ENCODE results near the gene C19orf38. TPM values are rescaled to one million over a fixed set of nuclear protein-coding genes. Genes with fewer than 3 reads are reported as not detected.
"Not testable (repeated sequence)": the region's sequence is repeated elsewhere in the genome, so short reads cannot be mapped to it uniquely, and the experiment has no call there.

The C19orf38 gene
- total RNA-seq, 1 donor from 2014 or later = 1.1 TPM

DNA sequence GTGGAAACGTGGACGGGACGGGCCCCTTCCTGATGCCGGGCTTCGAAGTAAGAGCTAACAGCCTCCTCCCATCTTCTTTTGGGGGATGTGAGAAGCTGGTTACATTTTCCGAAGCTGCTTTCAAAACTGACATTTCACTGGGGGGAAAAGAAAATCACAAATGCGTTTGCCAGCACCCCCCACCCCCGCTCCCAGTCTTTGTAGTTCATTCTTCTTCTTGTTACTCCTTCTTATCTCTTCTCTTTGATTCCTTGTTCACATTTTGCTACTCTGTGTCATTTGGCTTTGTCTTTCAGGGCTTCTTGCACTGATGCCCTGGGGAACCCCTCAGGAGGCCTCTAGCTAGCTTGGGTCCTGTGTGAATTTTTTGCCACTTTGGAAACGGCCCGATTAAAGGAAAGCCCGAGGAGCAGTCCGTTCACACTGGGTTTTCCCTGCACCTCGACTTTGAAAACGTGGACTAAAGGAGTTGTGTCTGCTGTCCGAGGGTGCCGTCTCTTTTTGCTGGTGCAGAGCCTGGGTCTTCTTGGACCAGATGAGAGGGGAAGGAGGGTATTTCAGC is 24.4 kb downstream of the C19orf38 start:
- peak; percentile 17 for DNase-seq (ENCODE audit: low read depth)

DNA sequence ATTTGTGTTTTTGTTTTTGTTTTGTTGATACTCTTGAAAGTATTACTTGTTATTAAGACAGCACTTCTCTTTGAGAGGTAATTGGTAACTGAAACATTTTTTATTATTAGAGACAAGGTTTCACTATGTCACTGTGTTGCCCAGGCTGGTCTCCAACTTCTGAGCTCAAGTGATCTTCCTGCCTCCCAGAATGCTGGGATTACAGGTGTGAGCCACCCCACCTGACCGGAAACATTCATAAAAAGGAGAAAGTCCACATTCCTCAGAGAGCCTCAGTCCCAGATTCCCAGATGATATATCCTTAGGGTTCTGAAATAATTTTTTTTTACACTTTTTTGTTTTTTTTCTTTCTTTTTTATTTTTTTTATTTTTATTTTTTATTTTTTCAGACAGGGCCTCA is 25.8 kb downstream of the C19orf38 start:
- no peak for DNase-seq (ENCODE audit: low read depth)

DNA sequence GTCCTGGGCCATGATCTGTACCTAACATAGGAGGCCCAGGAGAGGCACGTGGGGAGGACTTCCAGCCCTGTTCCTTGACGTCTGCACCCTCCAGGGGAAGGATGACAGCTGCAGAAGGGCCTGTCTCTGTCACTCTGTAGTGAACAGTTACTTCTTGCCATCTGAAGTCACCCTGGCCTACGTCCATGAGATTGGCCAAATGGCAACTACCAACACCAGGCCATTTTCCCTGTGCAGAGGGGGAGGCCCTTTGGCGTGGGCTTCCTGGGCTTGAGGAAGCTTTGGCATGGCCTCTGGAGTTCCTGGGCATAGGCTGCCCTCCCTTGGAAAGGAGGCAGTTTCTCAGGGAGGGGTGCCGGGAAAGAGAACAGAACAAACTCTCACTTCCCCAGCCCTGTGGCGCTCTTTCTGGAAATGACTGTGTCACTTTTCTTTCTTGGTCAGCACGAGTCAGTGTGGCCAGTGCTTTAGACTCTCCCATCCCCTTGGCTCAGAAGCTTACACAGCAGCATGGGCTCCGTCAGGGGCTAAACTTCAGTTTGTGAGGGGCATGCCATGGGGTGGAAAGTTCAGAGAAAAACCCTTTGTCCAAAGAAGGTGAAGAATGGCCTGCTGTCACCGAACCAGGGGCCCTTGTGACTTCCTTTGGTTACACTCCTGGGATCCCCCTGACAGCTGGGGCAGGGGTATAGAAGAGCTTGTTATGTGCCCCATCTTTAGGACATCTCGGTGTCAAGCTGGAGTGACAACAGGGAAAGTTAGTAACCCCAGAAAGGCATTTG is 28.4 kb downstream of the C19orf38 start:
- DNase-seq (ENCODE audit: low read depth) = peak; percentile 87

DNA sequence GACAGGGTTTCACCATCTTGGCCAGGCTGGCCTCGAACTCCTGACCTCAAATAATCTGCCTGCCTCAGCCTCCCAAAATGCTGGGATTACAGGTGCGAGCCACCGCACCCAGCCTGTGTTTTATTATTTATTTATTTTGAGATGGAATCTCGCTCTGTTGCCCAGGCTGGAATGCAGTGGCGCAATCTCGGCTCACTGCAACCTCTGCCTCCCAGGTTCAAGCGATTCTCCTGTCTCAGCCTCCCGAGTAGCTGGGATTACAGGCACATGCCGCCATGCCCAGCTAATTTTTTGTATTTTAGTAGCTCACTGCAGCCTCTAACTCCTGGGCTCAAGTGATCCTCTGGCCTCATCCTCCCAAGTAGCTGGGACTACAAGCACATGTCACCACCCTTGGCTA is 29.4 kb downstream of the C19orf38 start:
- DNase-seq (ENCODE audit: low read depth) = not testable (repeated sequence)

DNA sequence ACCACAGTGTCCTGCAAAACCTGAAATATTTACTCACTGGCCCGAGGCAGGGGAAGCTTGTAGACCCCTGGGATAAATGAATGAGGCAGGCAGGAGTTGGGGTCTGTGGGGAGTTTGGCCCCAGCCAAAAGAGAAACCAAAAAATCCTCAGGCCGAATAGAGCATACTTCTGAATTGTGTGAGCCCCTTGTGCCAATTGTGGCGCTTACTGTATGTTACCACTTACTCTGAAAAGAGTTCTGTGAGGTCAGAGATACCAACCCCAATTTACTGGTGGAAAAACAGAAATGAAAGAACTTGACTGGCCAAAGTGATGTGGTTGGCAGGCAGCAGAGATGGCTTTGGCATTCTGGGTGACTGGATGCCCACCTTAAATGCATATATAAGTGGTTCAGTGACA is 30.0 kb downstream of the C19orf38 start:
- no peak for DNase-seq (ENCODE audit: low read depth)

DNA sequence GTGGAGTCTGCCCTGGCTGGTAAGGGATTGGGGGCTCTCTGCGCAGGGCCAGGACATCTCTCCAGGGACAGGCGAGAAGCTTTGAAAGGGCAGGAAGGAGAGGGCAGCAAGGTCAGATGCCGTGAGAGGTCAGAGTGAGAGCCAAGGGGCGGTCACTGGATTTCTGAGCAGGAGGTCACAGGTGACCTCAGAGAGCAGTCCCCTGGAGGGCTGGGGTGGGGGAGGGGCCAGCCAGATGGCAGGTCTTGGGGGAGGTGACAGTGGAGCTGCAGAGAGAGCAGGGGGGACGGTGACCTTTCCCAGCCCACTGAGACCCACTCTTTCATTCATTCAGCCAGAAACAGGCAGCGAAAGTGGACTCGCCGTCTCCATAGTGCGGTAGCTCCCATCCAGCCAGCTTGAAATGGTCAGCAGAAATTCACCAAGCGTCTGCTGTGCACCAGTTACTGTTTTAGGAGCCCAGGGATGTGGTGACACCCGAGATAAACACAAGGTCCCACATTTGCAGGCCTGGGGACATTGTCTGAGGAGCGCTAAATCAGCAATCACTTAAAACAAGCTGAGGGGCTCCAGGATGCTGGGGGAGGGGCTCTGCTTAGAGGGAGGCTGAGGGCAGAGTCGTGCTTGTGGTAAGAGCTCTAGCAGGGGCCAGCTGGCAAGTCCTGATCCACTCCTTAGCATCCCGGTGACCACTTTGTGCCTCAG is 33.3 kb downstream of the C19orf38 start:
- DNase-seq (ENCODE audit: low read depth) = no peak

DNA sequence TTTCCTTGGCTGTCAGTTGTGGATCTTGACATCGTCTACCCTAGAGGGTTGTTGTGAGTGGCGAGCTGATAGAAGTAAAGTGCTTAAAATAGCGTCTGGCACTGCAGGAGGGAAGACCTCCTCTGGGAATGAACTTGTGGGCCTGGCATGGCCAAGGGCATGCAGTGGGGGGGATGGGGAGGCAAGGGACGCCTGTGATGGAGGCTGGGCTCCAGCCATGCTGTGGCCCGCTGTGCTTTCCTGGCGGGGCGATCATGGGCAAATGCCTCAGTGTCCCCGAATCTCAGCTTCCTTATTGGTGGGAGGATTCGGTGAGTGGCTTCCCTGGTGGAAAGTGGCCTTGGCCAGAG is 33.9 kb downstream of the C19orf38 start:
- no peak for DNase-seq (ENCODE audit: low read depth)

DNA sequence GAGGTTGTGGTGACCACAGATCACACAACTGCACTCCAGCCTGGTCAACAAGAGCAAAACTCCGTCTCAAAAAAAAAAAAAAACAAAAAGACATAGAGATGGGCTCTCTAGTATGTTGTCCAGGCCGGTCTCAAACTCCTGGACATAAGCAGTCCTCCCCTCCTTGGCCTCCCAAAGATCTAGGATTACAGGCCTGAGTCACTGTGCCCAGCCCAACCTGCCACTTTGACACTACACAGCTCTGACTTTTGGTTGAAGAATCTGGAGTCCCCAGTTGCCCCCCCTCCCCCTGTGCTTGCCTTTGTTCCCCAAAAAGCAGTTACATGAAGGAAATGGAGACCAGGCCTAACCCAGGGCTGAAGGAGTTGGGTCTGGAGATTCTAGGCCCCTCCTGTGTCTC is 36.1 kb downstream of the C19orf38 start:
- peak; percentile 65 for DNase-seq (ENCODE audit: low read depth)

DNA sequence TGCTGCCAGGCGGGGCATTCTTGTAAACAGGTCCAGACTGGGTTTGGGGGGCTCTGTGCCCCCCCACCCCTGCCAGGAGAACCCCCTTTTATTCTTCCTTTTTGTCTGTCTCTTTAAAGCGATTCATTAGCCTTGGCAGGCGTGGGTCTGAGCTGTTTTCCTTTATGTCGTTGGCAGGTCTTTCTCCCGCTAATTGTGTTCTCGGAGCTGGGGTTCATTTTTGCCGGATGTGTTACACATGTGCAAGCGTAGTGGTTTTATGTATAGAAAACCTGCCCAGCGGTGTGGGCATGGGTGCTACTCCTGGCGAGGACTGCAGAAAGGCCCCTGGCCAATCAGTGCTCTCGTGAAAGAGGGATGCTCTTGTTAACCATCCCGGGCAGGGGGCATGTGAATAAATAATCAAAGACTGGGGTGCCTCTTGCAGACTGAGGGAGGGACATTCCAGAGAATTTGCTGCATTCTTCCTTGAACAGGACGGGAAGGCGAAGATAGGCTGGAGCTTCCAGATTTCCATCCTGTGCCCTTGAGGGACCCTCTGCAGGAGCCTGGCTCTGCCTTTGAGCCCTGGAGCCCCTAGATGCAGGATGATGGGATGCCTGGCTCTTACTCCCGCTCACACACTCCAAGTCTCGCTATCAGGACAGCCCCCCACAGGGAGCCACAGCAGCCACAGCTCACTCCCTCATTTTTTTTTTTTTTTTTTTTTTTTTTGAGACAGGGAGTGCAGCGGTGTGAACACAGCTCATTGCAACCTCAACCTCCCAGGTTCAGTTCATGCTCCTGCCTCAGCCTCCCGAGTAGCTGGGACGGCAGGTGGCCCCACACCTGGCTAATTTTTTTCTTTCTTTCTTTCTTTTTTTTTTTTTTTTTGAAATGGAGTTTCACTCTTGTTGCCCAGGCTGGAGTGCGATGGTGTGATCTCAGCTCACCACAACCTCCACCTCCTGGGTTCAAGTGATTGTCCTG is 37.3 kb downstream of the C19orf38 start:
- DNase-seq (ENCODE audit: low read depth) = no peak

DNA sequence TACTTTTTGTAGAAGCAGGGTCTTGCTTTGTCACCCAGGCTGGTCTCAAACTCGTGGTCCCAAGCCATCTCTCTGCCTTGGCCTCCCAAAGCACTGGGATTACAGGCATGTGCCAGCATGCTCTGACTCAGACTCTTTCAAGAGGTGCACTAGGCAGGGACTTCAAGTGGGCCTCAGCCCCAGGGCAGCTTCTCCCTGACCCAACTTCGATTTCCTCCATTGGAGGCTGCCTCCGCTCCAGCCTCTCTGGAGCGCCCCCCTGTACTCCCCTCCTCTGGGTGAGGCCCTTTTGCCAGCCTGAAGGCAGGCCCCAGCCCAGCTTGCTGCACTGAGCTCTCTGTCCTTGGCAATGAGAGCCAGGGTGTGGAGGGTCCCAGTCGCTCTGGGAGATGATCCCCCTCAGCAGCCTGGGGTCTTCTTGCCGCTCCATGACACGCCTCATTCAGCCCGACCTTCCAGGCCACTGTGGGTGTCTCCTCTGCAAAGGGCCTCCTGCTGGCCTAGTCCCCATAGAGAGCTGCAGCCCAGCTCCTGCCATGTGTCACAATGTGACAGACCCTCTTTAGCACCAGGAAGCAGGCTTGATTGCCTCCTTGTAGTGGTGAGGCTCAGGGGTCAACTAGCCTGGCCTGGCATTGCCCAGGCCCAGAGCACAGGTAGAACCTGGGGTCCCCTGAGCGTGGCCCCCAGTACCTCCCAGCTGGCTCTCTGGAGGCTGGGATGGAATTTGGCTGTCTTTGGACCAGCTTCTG is 39.6 kb downstream of the C19orf38 start:
- no peak for DNase-seq (ENCODE audit: low read depth)

DNA sequence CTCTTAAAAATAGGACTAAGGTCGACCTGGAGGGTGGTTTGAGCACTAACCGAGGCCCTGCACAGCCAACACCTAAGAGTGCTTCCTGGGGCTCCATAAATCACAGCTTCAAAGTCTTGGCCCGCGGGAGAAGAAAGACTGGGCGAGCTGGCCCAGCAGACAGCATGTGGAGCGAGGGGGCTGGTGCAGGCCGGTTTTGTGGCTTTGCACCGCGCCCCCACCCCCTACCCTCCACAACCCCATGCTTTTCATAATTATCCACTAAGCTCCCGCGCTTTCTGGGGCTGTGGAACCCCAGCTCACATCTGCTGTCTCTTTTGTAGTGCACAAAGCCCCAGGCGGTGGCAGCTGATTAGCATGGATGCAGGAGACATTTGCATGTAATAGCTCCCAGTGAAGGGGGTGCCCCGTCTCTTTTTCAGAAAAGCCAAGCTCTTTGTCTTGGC is 40.2 kb downstream of the C19orf38 start:
- DNase-seq (ENCODE audit: low read depth) = no peak

DNA sequence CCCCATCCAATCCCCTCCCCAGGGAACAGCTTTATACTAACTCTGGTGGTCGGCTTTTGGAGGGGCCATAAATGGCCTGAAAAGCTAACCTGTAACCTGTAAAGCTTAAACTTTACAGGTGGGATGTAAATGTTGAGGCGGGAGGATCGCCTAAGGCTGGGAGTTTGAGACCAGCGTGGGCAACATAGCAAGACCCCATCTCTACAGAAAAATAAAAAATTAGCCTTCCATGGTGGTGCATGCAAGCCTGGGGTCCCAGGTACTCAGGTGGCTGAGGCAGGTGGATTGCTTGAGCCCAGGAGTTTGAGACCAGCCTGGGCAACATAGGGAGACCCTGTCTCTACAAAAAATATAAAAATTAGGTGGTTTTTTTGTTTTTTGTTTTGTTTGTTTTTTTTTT is 41.7 kb downstream of the C19orf38 start:
- DNase-seq (ENCODE audit: low read depth) = no peak

DNA sequence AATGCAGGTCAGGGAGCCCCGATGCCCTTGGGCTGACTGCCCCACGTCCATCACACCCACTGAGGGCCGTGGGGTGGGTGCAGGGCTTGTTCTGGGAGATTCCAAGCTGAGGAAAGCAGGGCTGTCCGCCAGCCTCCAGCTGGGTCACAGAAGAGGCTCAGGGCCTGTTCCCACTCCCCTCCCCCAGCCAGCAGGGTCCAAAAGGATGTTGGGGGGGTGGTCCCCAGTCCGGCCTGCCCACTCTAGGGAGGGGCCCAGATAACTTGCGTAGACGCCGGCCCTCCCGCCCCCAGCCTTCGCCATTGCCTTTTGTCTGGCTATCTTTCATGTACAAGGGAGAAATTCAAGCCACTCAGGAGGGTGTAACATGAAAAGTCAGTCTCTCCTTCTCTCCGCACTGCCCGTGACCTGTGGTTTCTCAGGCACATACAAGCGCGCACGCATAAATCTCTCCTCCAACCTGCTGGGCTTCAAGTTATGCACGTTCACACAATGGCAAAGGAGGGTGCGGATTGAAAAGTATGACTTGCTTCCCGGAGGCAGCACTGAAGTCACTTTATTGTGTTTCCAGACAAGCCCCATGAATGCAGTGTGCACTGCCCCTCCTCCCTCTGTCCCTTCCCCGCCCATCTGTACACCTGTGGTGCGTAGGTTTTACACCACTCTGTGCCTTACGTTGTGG is 43.3 kb downstream of the C19orf38 start:
- no peak for DNase-seq (ENCODE audit: low read depth)

DNA sequence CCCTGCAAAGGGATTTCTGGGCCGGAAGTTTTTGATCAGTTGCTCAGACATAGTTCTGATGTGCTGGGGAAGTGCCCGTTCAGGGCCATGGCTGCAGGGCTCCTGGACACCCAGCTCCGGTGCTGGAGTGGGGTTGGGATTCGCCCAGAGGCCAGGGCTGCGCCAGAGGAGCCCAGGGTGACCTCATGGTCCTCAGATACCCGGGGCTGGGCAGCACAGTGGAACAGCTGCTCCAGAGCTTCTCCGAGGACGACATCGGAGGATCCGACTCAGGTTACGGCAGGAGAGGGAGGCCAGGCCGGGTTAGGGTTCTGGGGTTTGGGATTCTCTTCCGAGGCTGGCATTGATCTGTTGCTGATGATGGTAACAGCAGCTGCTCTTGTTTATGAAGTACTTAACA is 44.0 kb downstream of the C19orf38 start:
- DNase-seq (ENCODE audit: low read depth) = peak; percentile 95

DNA sequence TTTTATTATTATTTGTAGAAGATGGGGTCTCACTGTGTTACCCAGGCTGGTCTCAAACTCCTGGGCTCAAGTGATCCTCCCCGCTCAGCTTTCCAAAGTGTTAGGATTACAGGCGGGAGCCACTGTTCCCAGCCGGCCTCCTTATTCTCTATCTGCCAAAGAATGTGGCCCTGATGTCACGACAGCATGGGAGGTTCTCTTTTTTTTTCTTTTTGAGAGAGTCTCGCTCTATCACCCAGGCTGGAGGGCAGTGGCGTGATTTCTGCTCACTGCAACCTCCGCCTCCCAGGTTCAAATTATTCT is 46.6 kb downstream of the C19orf38 start:
- DNase-seq (ENCODE audit: low read depth) = no peak

DNA sequence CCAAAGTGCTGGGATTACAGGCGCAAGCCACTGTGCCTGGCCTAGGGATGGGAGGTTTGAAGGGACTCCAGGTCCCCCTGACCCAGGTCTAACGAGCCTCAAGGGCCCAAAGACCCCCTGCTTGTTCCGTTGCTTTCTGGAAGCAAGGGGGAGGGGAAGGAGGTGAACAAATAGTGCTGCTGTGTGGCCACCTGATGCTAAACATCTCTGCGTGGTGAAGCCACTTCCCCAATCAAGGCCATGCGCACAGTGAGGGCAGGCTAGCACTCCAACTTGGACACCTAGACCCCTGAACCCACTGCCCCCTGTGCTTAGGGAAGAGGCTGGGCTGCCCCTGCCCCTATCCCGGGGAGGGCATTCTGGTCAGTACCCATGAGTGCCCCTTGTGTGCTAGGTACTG is 47.1 kb downstream of the C19orf38 start:
- DNase-seq (ENCODE audit: low read depth) = no peak

DNA sequence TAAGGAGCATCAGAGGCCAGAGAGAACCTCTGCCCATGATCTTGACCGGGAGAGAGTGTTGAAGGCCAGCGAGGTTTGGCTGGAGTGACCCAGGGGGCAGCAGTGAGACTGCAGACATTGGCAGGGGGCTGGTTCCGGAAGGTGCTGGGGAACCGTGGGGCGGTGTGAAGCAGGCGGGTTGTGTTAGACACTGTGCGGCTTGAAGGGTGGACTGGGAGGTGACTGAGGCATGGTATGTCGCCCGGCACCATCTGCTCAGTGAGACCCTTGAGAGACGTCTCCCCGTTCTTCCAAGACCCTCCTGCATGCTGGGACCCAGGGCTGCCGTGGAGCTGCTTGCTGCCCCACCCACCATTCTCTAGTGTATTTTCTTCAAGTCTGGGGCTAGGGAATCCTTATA is 47.7 kb downstream of the C19orf38 start:
- DNase-seq (ENCODE audit: low read depth) = no peak

DNA sequence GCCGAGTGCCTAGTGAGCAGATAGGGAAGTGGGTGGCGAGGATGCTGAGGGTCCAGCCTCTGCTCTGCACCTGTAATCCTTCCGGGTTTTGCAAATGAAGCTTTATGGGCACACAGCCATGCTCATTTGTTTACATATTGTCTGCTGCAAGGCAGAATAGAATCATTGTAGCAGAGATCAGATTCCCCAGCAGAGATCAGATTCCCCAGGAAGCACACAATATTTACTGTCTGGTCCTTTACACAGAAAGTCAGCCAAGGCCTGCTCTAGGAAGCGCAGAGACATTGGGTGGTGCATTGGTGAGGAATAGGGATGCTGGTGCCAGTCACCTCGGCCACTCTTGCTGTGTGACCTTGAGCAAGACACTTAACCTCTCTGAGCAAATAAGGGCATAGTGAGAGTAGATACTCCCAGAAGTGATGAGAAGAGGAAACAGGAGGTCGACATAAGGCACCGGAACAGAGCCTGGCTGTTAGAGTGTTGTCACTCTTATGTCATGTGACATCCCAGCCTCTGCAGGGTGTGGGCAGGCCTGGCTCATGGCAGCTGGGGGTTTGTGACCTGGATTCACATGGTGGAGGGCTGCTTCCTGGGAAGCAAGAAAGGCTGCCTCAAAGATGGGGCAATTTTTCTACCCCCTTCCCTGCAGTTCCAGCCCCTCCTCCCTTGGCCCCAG is 48.8 kb downstream of the C19orf38 start:
- DNase-seq (ENCODE audit: low read depth) = no peak

DNA sequence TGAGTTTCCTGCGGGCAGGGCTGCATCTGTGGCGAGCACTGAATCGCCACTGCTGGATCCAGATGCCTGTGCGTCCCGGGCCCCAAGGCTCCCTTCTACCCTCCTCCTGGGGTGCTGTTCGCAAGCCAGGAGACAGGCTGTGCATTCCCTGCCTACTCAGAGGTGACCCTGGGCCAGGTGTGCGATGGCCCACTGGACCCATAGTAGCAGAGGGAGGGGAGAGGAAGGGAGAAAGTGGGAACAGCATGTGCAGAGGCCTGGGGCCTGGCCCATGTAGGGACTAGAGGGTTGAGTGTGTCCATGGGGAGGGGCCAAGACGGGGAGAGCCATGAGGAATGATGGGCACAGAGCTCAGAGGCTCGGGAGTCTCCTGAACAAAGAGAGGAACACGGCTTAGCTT is 50.4 kb downstream of the C19orf38 start:
- no peak for DNase-seq (ENCODE audit: low read depth)

Measured in myocyte (in vitro differentiated cells).